Kidney (tissue), 14 donors: ENCODE measurements around the gene BTN3A1. TPM values are rescaled to one million over a fixed set of nuclear protein-coding genes. Genes with fewer than 3 reads are reported as not detected.
A peak's percentile ranks its signal among the peaks of the same experiment; 100 is the strongest.

Experiments
- DNase-seq, 5 donors: peaks; one replicate each; pipeline ENCODE4 v3.0.0-alpha.2; 2013 to 2020
- FAIRE-seq: peaks from 2 replicates; lab custom pipeline; 2012; peaks lifted over from hg19 to GRCh38; lab: Jason Lieb, UNC
- H3K27ac ChIP-seq, 2 donors: one replicate each; pipeline ENCODE4 v1.7.0; 2013; ENCODE audit warnings: low read depth in 2 of 2, low read length in 2 of 2, inconsistent platforms in 1 of 2
- H3K27me3 ChIP-seq: one replicate; pipeline ENCODE4 v1.7.1; 2013; ENCODE audit warnings: low read length, inconsistent platforms; ENCODE audit not compliant: control insufficient read depth, insufficient read depth
- H3K36me3 ChIP-seq, 3 donors: one replicate each; pipeline versions ENCODE4 v1.7.0 to v1.7.1; 2013; ENCODE audit warnings: low read length in 3 of 3, control low read depth in 1 of 3, inconsistent platforms in 1 of 3; ENCODE audit not compliant: insufficient read depth in 3 of 3, control insufficient read depth in 2 of 3
- H3K4me1 ChIP-seq, 3 donors: one replicate each; pipeline versions ENCODE4 v1.7.0 to v1.7.1; 2013; ENCODE audit warnings: low read length in 3 of 3, inconsistent platforms in 1 of 3, low read depth in 1 of 3; ENCODE audit not compliant: control insufficient read depth in 2 of 3, insufficient read depth in 2 of 3
- H3K4me3 ChIP-seq, 3 donors: one replicate each; pipeline versions ENCODE4 v1.7.0 to v1.8.1; 2013; ENCODE audit warnings: low read length in 3 of 3, control low read depth in 1 of 3, inconsistent platforms in 1 of 3
- H3K9ac ChIP-seq, 3 donors: one replicate each; pipeline versions ENCODE4 v1.7.0 to v1.7.1; 2013; ENCODE audit warnings: low read length in 3 of 3, control low read depth in 1 of 3, inconsistent platforms in 1 of 3
- H3K9me3 ChIP-seq, 3 donors: one replicate each; pipeline versions ENCODE4 v1.7.0 to v1.7.1; 2013; ENCODE audit warnings: low read length in 3 of 3, control low read depth in 1 of 3, inconsistent platforms in 1 of 3; ENCODE audit not compliant: control insufficient read depth in 2 of 3, insufficient read depth in 1 of 3
- intact Hi-C: fragments of 100-400 bp; cut with DNase I; formaldehyde crosslinking; loops from one replicate; pipeline ENCODE4 v1.11.1; 2022
- polyA plus RNA-seq: library from polyadenylated mRNA; stranded (reverse); fragments of 350-450 nt; fragmentation: Illumina TruSeq; extraction: RNeasy Lipid Tissue Mini Kit (QIAGEN cat#74804); gene quantifications from one replicate; pipeline ENCODE4 v1.2.3, GENCODE V29; 2014; ENCODE audit warnings: low read depth, low replicate concordance; ENCODE audit not compliant: insufficient read depth
- total RNA-seq: library from RNA; stranded (reverse); fragmentation: NEBNext Ultra II Directional; extraction: Animal tissue kit (Norgen Biotek cat#: 25700); gene quantifications from one replicate; pipeline ENCODE4 v1.2.1, GENCODE V29; 2021
- TF ChIP-seq, protein P1 (sequence below): IDR thresholded peaks from 3 replicates; pipeline ENCODE4 v1.5.1; 2012; ENCODE audit warnings: mild to moderate bottlenecking, moderate library complexity, borderline replicate concordance; ENCODE audit not compliant: insufficient read depth; ENCODE audit errors: extremely low read depth
- donor health status: control.
- donor health status: control.
- donor health status: control.
- donor health status: control.
- donor health status: control.
- donor health status: DM: yes; HTN: yes; CAD: no.
- donor health status: Normal renal cell carcinoma (clear cell type).

Gene BTN3A1
- total and polyA plus RNA-seq, 2 donors from 2014 or later: 13.8 to 23.1 TPM

DNA sequence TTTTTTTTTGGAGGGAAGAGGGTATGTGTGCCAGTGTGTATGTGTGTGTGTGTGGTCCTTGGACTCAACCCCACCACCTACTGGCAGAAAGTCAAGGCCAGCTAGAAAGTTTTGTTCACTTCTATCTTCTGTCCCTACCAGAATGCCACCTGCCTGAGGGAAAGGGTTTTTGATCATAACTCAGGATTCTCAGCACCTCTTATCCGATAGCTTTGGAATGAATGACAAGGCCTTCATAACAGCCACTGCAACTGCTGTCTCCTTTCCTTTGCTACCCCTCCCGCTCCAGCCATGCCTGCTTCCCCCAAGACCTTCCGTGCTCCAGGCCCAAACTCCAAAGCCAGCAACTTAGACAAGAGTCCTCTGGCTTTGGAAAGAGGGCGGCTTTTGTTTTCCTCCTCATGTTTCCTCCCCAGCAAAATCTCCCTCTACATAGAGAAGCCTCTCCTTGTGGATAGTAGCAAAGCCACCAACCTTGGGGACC, 18.7 kb downstream of the BTN3A1 start:
- Histone ChIP-seq H3K4me3 (peak overlapping the region; percentile 85 to 96 (median 86)), H3K27ac (peak overlapping the region; percentile 80 to 99), H3K4me1 (peaks cover 0 to 6% (median 0%) of the 10 kb centered on the region in 3 donors), H3K36me3 (no peaks in the 10 kb centered on the region), H3K27me3 (no peaks in the 10 kb centered on the region), H3K9ac (peak overlapping the region; percentile 46 to 96 (median 90)), H3K9me3 (no peaks in the 10 kb centered on the region)
- FAIRE-seq: no peak
- intact Hi-C loops: no loop called here
- TF ChIP-seq, protein P1, sequence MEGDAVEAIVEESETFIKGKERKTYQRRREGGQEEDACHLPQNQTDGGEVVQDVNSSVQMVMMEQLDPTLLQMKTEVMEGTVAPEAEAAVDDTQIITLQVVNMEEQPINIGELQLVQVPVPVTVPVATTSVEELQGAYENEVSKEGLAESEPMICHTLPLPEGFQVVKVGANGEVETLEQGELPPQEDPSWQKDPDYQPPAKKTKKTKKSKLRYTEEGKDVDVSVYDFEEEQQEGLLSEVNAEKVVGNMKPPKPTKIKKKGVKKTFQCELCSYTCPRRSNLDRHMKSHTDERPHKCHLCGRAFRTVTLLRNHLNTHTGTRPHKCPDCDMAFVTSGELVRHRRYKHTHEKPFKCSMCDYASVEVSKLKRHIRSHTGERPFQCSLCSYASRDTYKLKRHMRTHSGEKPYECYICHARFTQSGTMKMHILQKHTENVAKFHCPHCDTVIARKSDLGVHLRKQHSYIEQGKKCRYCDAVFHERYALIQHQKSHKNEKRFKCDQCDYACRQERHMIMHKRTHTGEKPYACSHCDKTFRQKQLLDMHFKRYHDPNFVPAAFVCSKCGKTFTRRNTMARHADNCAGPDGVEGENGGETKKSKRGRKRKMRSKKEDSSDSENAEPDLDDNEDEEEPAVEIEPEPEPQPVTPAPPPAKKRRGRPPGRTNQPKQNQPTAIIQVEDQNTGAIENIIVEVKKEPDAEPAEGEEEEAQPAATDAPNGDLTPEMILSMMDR: peak; percentile 33
- DNase-seq: peak in 4 of 5 donors; percentile 63 to 84 (median 70)

DNA sequence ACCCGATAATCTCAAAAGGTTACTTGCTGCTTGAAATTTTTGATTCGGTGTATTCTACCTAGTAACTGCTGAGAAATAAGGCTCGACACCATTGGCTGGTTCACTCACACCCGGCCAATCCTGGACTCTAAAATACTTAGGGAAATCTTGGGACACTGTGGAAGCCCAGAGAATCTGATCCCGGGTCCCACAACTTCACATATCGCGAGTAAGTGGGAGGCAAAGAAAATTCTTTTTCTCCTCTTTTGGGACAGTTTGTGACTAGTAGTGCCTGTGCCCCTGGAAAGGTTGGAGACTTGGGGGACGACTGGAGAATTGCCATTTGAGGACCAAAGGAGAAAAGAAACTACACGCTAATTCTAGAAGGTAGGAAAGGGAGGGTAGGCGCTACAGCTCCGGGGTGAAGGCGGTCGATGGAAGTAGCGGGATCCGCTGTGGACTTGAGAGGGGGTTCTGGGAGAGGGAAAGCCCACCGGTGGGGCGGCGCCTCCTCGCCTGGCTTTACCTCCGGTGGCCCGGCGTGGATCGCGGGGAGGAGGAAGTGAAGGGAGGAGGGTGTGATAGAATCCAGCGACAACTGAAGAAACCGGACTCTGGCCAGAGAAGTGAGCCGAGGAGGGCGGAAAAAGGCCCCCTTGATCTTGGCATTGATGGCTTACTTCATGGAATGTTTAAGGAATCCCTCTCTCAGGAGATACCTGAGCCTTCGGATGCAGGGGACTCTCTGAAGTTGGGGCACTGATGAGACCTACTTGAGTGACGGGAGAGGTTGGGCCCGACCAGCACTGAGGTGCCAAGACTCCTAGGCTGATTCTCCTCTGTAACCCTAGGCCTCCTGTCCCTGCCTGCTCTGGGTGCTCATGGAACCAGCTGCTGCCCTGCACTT, 19.4 kb downstream of the BTN3A1 start:
- FAIRE-seq (peak; percentile 91), DNase-seq (peak; percentile 78 to 98 (median 86))
- TF ChIP-seq, protein P1: no peak
- peaks cover 0 to 6% (median 0%) of the 10 kb centered on the region in 3 donors for H3K4me1 ChIP-seq
- peak overlapping the region; percentile 86 to 99 for H3K27ac ChIP-seq
- no peaks in the 10 kb centered on the region for H3K9me3 ChIP-seq
- no peaks in the 10 kb centered on the region for H3K36me3 ChIP-seq
- peak overlapping the region; percentile 90 to 98 (median 96) for H3K9ac ChIP-seq
- peak overlapping the region; percentile 85 to 96 (median 86) for H3K4me3 ChIP-seq
- intact Hi-C loops: no loop called here
- no peaks in the 10 kb centered on the region for H3K27me3 ChIP-seq

DNA sequence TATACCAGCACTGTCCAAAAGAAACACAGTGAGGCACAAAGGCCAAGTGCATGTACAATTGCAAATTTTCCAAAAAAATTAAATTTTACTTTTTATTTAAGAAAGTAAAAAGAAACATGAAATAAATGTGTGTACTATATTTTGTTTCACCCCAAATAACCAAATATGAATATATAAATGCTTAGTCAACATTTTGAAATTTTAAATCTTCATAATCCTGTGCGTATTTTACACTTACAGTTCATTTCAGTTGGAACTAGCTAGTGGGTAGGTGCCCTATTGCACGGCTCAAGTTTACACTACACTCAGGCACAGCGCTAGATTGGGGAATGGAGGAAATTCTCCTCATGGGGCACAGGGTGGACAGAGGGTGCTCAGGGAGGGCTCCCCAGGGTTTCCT, 20.3 kb downstream of the BTN3A1 start:
- H3K36me3 ChIP-seq: no peaks in the 10 kb centered on the region
- intact Hi-C loops: no loop called here
- no peak for FAIRE-seq
- H3K4me3 ChIP-seq: peak overlapping the region in 2 of 3 donors; percentile 85 to 96
- no peaks in the 10 kb centered on the region for H3K27me3 ChIP-seq
- peaks cover 0 to 6% (median 0%) of the 10 kb centered on the region in 3 donors for H3K4me1 ChIP-seq
- H3K9me3 ChIP-seq: no peaks in the 10 kb centered on the region
- TF ChIP-seq, protein P1: no peak
- no peak overlapping the region for H3K27ac ChIP-seq
- no peak overlapping the region for H3K9ac ChIP-seq
- no peak for DNase-seq
